ENCODE results near the gene SPHK2. TPM values are rescaled to one million over a fixed set of nuclear protein-coding genes. Genes with fewer than 3 reads are reported as not detected.

The SPHK2 gene
- total RNA-seq, 4 donors from 2014 or later = 17.1 to 45.4 (median 31.4) TPM

DNA sequence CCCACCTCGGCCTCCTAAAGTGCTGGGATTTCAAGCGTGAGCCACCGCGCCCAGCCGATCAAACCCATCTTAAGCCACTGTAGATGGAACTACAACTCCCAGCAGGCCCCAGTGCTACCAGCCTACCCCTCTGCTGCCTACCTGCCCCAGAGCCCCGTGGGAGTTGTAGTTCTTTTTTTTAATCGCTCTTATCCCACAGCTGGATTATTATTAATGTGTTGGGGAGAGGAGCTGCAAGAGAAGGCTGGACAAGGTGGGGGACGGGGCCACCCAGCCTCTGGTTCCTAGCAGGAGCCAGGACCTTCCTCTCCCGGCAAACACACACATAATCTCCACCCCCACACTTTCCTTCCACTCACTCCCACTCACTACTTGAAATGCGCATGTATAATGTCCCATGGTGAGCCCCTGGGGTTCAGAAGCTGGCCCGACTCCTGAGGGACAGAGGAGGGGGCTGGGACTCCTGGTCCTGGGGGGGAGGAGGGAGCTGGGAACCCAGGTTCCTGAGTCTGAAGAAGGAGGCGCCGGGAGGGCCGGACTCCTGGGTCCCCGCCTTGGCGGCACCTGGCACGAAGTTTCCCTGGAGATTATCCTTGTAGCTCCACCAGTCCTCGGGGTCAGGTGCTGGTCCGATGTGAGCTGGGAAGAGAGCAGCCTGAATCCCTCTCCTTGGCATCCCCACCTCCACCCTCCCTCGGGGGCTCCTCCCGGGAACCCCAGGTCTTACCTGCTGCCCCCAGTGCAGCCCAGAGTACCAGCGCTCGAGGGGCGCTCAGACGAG is 25.7 kb downstream of the SPHK2 start:
- Histone ChIP-seq H3K27ac (peak overlapping the region; percentile 88 to 94 (median 89)), H3K36me3 (no peaks in the 10 kb centered on the region), H3K9me3 (no peaks in the 10 kb centered on the region), H3K27me3 (no peaks in the 10 kb centered on the region), H3K4me1 (peaks cover 13 to 22% of the 10 kb centered on the region in 2 donors), H3K4me3 (replicated peaks in 1 of 3) (peak overlapping the region in 1 of 3 donors; percentile 51)
- 3 to 4% methylated on average over 14 to 20 of the region's 25 CpGs for WGBS, 2 donors
- DNase-seq = peak; percentile 74 to 78
- TF ChIP-seq POLR2A (IDR thresholded peaks at IDR 0.05) = peak in 1 of 2 donors; percentile 36
- TF ChIP-seq, protein P1, sequence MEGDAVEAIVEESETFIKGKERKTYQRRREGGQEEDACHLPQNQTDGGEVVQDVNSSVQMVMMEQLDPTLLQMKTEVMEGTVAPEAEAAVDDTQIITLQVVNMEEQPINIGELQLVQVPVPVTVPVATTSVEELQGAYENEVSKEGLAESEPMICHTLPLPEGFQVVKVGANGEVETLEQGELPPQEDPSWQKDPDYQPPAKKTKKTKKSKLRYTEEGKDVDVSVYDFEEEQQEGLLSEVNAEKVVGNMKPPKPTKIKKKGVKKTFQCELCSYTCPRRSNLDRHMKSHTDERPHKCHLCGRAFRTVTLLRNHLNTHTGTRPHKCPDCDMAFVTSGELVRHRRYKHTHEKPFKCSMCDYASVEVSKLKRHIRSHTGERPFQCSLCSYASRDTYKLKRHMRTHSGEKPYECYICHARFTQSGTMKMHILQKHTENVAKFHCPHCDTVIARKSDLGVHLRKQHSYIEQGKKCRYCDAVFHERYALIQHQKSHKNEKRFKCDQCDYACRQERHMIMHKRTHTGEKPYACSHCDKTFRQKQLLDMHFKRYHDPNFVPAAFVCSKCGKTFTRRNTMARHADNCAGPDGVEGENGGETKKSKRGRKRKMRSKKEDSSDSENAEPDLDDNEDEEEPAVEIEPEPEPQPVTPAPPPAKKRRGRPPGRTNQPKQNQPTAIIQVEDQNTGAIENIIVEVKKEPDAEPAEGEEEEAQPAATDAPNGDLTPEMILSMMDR (IDR thresholded peaks at IDR 0.05) = no peak
- intact Hi-C loops (cut with DNase I) = loop anchor here (10.0 kb wide), 1 partner anchor 190 kb away; the partner anchor contains the start of gene HSD17B14

DNA sequence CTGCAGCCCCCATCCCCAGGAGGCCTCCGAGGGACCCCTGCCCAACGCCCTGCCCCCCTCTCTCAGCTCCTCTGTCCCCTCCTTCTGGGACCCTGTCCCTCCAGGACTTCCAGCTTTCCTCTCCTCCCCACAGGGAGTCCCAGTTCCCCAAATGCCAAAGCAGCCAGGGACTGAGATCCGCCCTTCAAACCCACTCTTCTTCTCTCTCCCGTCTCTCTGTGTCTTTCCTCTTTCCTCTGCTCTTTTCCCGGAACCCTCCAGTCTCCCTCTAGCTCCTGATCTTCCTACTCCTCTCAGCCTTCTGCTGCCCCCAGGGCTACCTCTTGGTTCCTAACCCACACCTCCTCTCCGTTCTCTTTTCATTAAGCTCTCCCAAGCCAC is 26.3 kb downstream of the SPHK2 start:
- intact Hi-C loops (cut with DNase I) = loop anchor here (10.0 kb wide), 1 partner anchor 189 kb away; the partner anchor contains the start of gene HSD17B14
- no peaks in the 10 kb centered on the region for H3K9me3 ChIP-seq
- peak overlapping the region; percentile 20 to 51 (median 41) for H3K4me3 ChIP-seq (replicated peaks in 1 of 3)
- peak overlapping the region; percentile 88 to 94 (median 89) for H3K27ac ChIP-seq
- peaks cover 13 to 23% of the 10 kb centered on the region in 2 donors for H3K4me1 ChIP-seq
- DNase-seq = no peak
- H3K27me3 ChIP-seq = no peaks in the 10 kb centered on the region
- TF ChIP-seq, protein P1 (IDR thresholded peaks at IDR 0.05) = no peak
- TF ChIP-seq POLR2A (IDR thresholded peaks at IDR 0.05) = peak in 1 of 2 donors; percentile 2
- 0 to 3% methylated on average over 6 of the region's 6 CpGs for WGBS, 2 donors
- no peaks in the 10 kb centered on the region for H3K36me3 ChIP-seq

DNA sequence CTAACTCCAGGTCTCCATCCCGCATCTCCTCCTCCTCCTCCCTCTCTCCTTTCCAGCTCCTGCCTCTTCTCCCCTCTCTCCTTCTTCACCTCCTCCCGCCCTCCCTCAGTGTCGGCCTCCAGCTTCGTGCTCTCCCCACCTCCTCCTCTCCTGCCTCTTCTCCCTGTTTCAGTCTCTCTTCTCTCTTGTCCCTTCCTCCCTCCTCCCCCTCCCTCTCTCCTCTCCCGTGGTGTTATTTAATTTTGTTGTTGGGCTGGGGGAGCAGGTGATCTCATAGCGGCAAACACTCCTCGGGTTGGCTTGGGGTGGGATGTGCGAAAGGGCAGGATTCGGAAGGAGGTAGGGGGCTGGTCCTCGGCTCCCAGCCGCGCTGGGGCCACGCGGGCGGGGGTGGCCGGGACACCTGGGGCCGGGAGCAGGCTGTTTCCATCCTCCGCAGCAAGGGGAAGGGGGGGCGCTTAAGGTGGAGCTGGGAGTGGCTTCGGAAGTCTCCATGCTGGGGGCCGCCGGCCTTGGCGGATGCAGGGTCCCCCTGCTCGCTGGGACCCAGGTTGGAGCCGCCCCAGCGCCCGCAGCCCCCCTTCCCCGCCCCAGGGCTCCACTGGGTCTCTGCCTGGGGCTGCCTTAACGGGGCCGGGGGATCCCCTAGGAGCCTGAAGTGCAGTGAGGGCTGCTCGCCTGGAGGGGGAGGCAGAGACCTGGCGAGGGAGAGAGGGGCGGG is 26.9 kb downstream of the SPHK2 start, which contains the start of gene CA11:
Gene CA11, minus strand, starts transcription at position 187 of the 721 bp plus-strand sequence. CDS start 555 bp downstream, outside the sequence.
- DNase-seq = peak; percentile 90 to 93
- Histone ChIP-seq H3K4me1 (peaks cover 13 to 23% of the 10 kb centered on the region in 2 donors), H3K27me3 (no peaks in the 10 kb centered on the region), H3K27ac (peak within 1 kb of the TSS; percentile 88 to 94 (median 89)), H3K36me3 (no peaks in the 10 kb centered on the region), H3K9me3 (no peaks in the 10 kb centered on the region), H3K4me3 (replicated peaks in 1 of 3) (peak within 1 kb of the TSS; percentile 20 to 51 (median 41))
- WGBS, 2 donors = 1% methylated on average over 20 to 23 of the region's 33 CpGs
- TF ChIP-seq POLR2A (IDR thresholded peaks at IDR 0.05) = peak in 1 of 2 donors; percentile 35
- TF ChIP-seq, protein P1 (IDR thresholded peaks at IDR 0.05) = peak; percentile 59 to 93 (median 84)
- intact Hi-C loops (cut with DNase I) = loop anchor here (10.0 kb wide), 1 partner anchor 189 kb away; the partner anchor contains the start of gene HSD17B14

DNA sequence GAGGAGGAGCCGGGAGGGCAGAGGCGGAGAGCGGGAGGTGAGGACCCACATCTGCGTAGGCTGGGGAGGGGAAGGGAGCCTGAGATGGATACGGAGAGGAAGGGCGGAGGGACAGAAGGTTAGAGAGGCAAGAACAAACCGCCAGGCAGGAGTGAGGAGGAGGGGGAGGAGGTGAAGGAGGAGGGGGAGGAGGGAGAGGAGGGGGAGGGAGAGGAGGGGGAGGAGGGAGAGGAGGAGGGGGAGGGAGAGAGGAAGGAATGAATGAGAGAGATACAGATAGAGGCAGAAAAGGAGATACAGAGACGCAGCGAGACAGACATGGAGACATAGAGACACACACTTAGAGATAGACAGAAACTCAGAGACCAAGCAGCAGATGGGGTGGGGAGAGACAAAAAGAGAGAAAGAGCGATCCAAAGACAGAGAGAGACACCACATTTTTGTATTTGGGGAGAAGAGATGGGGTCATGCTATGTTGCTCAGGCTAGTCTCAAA is 27.5 kb downstream of the SPHK2 start:
- H3K4me1 ChIP-seq = peaks cover 13 to 23% of the 10 kb centered on the region in 2 donors
- H3K27ac ChIP-seq = peak overlapping the region in 2 of 3 donors; percentile 89 to 94
- no peaks in the 10 kb centered on the region for H3K9me3 ChIP-seq
- TF ChIP-seq, protein P1 (IDR thresholded peaks at IDR 0.05) = no peak
- TF ChIP-seq POLR2A (IDR thresholded peaks at IDR 0.05) = no peak
- no peak for DNase-seq
- intact Hi-C loops (cut with DNase I) = loop anchor here (10.0 kb wide), 1 partner anchor 188 kb away; the partner anchor contains the start of gene HSD17B14
- H3K4me3 ChIP-seq (replicated peaks in 1 of 3) = peak overlapping the region in 1 of 3 donors; percentile 51
- no peaks in the 10 kb centered on the region for H3K36me3 ChIP-seq
- H3K27me3 ChIP-seq = no peaks in the 10 kb centered on the region
- WGBS, 2 donors = 15% methylated on average over 10 of the region's 10 CpGs
